ENCODE results near the gene STIM2.

Gene STIM2

GRCh38 chr4:26900765-26901164 lies 40.1 kb downstream of the STIM2 start:
- DNase-seq (ENCODE audit: low spot score) = no peak

GRCh38 chr4:26905172-26905571 lies 44.5 kb downstream of the STIM2 start:
- DNase-seq (ENCODE audit: low spot score) = no peak

GRCh38 chr4:26907731-26908599 lies 47.3 kb downstream of the STIM2 start:
- DNase-seq (ENCODE audit: low spot score) = no peak

- no peak for DNase-seq (ENCODE audit: low spot score)
Measured at GRCh38 chr4:26909369-26909768, 48.7 kb downstream of the STIM2 start.

GRCh38 chr4:26911254-26911653 lies 50.6 kb downstream of the STIM2 start:
- DNase-seq (ENCODE audit: low spot score) = no peak

- DNase-seq (ENCODE audit: low spot score) = no peak
Measured at GRCh38 chr4:26912069-26912468, 51.4 kb downstream of the STIM2 start.

- DNase-seq (ENCODE audit: low spot score) = no peak
Measured at GRCh38 chr4:26912810-26913209, 52.2 kb downstream of the STIM2 start.

- DNase-seq (ENCODE audit: low spot score) = peak; percentile 13
Measured at GRCh38 chr4:26916195-26916594, 55.6 kb downstream of the STIM2 start.

- DNase-seq (ENCODE audit: low spot score) = no peak
Measured at GRCh38 chr4:26930964-26931363, 70.3 kb downstream of the STIM2 start.

GRCh38 chr4:26931451-26931850 lies 70.8 kb downstream of the STIM2 start:
- no peak for DNase-seq (ENCODE audit: low spot score)

- DNase-seq (ENCODE audit: low spot score) = no peak
Measured at GRCh38 chr4:26931966-26932365, 71.3 kb downstream of the STIM2 start.

- DNase-seq (ENCODE audit: low spot score) = no peak
Measured at GRCh38 chr4:26935397-26935796, 74.8 kb downstream of the STIM2 start.

GRCh38 chr4:26936284-26937065 lies 75.8 kb downstream of the STIM2 start:
- DNase-seq (ENCODE audit: low spot score) = no peak

GRCh38 chr4:26937139-26937538 lies 76.5 kb downstream of the STIM2 start:
- DNase-seq (ENCODE audit: low spot score) = no peak

- DNase-seq (ENCODE audit: low spot score) = no peak
Measured at GRCh38 chr4:26937567-26937966, 76.9 kb downstream of the STIM2 start.

- DNase-seq (ENCODE audit: low spot score) = no peak
Measured at GRCh38 chr4:26938516-26938915, 77.9 kb downstream of the STIM2 start.

GRCh38 chr4:26941951-26942350 lies 81.3 kb downstream of the STIM2 start:
- no peak for DNase-seq (ENCODE audit: low spot score)

- DNase-seq (ENCODE audit: low spot score) = no peak
Measured at GRCh38 chr4:26942871-26943270, 82.2 kb downstream of the STIM2 start.

- no peak for DNase-seq (ENCODE audit: low spot score)
Measured at GRCh38 chr4:26943391-26943790, 82.8 kb downstream of the STIM2 start.

- no peak for DNase-seq (ENCODE audit: low spot score)
Measured at GRCh38 chr4:26945794-26946193, 85.2 kb downstream of the STIM2 start.

GRCh38 chr4:26947318-26947717 lies 86.7 kb downstream of the STIM2 start:
- no peak for DNase-seq (ENCODE audit: low spot score)

- DNase-seq (ENCODE audit: low spot score) = no peak
Measured at GRCh38 chr4:26950446-26950845, 89.8 kb downstream of the STIM2 start.

GRCh38 chr4:26952891-26953290 lies 92.2 kb downstream of the STIM2 start:
- no peak for DNase-seq (ENCODE audit: low spot score)

Measured in AG08396 (cell line).